HG03097 (cell line): ENCODE data around the gene ARL11.
"Not testable (repeated sequence)": the region's sequence is repeated elsewhere in the genome, so short reads cannot be mapped to it uniquely, and the experiment has no call there.

Experiments used
- ATAC-seq: cut with Tn5 transposase; IDR thresholded peaks from one replicate; pipeline ENCODE4 v1.9.1; 2021; ENCODE audit not compliant: unreplicated experiment, low FRiP score

Gene ARL11

DNA sequence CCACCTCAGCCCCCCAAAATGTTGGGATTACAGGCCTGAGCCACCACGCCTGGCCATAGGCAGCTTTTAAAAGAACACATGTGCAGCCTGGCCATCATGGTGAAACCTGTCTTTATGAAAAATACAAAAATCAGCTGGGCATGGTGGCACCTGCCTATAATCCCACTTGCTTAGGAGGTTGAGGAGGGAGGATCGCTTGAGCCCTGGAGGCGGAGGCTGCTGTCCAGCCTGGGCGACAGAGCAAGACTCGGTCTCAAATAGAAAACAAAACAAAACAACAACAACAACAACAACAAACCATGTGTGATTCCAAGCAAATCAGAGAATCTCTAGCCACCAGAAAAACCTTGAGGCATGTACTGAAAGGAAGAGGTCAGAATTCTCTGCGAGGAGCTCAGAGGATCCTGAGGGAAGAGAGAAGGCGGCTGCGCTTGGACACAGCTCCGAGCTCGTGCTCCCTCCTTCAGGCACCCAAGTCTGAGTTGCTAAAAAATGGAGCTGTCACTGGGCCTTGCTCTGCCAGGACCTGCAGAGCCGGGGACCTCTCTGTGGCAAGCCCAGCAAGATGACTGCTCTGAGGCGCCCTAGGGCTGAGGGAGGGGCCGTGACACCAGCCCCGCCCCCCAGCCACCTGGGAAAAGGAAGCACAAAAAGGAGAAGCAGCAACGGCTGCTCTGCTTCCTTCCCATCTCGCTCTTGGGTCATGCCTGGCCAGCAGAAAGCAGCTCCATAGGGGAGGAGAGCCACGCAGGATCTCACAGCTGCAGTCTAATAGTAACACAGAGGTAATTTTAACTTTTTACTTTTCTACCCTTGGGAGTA lies at the start of gene ARL11:
Gene ARL11 (plus strand): TSS at position 677 of the 822 bp plus-strand sequence. CDS start 1,941 bp downstream, outside the sequence.
- peak; percentile 76 for ATAC-seq

DNA sequence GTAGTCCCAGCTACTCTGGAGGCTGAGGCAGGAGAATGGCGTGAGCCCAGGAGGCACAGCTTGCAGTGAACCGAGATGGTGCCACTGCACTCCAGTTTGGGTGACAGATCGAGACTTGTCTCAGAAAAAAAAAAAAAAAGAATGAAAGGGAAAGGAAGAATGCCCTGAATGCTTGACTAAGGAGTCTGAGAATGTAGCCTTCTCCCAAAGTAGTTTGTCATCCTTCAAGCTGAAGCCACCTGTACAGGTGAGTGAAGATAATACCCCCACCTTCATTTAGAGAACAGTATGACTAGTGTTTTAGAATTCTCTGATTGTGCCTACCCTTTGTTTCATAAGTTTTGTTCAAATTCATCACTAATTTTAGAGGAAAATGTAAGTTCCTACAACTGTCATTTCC lies 48.8 kb upstream of the ARL11 start:
- no peak for ATAC-seq

- no peak for ATAC-seq
Observed at GRCh38 chr13:49580980-49581680, 47.2 kb upstream of the ARL11 start.

DNA sequence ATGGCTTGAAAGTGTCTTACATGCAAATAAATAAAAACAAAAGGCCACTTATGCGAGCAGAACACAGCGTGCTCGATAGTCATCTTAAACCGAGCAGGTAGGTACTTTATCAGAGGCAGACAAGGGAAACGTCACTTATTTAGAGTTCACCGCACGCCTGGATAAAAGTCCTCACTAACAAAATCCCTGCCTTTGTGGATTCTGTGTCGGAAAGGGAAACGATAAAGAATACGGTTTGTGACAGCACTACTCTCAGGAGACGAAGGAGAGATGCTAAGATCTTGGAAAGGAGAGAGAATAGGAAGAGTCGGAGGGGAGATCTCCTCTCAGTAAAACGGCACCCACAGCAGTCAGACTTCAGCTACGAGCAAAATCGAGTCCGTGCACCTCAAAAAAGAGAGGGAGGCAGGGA lies 43.5 kb upstream of the ARL11 start:
- ATAC-seq: peak; percentile 2

DNA sequence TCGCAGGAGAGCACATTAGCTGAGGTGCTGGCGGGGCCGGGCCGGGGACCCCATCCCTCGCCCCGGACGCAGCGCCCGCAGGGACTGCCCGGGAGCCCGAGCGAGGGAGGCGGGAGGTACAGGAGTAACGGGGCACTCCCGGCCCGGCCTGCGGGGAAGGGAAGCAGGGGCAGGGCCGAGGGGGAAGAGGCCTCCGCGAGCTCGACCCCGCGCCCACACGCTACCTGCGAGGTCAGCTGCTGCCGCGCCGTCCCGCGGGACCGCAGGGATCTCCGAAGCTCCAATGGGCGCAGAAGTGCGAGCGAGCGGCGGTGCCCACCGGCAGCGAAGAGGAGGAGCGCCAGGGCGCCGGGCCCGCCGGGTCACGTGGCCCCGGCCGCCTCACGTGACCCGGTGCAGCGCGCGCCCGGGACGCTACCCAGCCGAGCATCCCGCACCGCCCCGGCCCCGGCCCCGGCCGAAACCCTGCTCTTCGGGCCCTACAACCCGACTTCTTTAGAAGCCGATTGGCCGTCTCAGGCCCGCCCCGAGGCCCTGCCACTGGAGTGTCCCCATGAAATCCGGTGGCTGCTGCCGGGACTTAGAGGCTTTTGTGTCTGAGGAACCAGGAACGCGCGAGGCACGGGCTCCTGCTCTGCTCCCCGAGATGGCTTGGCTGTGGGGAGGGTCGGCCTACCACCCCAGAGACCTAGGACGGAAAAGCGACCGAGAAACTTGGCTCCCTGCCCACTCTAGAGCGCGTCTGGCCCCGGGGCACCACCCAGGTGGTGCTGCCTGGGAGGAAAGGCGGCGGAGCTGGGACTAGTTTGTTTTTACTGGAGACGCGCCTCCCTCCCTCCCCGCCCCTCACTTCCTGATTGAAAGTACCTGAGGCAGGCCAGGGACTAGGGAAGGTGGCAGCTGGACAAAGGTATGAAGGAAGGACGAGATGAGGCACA lies 42.8 kb upstream of the ARL11 start, which contains the start of gene RCBTB1:
Gene RCBTB1 (minus strand): TSS at position 339 of the 938 bp plus-strand sequence. CDS start 18,279 bp downstream, outside the sequence.
- ATAC-seq: peak; percentile 92

DNA sequence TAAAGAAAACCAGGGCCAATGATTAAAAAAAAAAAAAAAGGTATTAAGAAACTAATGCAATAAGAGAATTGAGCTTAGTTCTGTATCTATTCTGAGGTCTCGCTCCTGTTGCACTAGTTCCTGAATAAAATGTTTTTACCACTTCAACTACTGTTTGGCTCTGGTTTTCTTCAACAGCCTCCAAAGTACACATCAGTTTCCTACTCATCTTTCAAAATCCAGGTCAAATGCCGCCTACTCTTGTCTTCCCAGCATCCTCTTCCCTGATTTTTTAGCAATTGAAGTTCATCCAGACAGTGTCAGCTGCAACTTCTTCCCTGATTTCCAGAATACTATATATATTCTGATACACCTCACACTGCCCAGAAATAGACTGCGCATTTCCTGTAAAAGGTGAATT lies 41.6 kb upstream of the ARL11 start:
- ATAC-seq: no peak

GRCh38 chr13:49587311-49587847 lies 40.9 kb upstream of the ARL11 start:
- no peak for ATAC-seq

DNA sequence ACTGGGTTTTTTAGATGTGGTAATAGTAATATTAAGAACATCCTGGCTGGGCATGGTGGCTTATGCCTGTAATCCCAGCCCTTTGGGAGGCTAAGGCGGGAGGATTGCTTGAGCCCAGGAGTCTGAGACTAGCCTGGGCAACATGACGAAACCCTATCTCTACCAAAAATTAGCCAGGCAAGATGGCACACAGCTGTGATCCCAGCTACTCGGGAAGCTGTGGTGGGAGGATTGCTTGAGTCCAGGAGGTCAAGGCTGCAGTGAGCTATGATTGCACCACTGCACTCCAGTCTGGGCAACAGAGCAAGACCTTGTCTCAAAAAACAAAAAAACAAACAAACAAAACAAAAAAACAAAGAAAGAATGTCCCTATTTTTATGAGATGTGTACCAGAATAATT lies 37.6 kb upstream of the ARL11 start:
- not testable (repeated sequence) for ATAC-seq

DNA sequence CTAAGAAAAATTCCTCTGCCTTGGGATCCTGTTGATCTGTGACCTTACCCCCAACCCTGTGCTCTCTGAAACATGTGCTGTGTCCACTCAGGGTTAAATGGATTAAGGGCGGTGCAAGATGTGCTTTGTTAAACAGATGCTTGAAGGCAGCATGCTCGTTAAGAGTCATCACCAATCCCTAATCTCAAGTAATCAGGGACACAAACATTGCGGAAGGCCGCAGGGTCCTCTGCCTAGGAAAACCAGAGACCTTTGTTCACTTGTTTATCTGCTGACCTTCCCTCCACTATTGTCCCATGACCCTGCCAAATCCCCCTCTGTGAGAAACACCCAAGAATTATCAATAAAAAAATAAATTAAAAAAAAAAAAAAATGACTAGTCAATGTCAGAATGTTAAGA lies 34.4 kb upstream of the ARL11 start:
- not testable (repeated sequence) for ATAC-seq

- no peak for ATAC-seq
Observed at GRCh38 chr13:49594576-49594975, 33.7 kb upstream of the ARL11 start.

DNA sequence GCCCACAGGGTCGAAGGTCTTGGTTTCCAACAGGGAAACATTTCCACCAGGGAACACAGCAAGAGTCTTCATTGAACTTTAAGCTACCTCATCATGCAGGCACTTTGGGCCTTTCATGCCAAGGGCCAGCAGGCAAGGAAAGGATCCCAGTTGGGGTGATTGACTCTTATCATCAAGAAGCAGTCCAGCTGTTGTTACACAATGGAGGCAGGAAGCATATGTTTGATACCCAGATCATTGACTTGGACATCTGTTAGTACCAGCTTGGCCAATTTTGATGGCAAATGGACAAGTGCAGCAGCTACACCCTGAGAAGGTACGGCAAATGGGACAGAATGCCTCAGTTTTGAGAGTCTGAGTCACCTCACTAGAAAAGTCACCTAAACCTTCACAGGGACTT lies 32.1 kb upstream of the ARL11 start:
- no peak for ATAC-seq

GRCh38 chr13:49597043-49597641 lies 31.2 kb upstream of the ARL11 start:
- ATAC-seq: no peak

DNA sequence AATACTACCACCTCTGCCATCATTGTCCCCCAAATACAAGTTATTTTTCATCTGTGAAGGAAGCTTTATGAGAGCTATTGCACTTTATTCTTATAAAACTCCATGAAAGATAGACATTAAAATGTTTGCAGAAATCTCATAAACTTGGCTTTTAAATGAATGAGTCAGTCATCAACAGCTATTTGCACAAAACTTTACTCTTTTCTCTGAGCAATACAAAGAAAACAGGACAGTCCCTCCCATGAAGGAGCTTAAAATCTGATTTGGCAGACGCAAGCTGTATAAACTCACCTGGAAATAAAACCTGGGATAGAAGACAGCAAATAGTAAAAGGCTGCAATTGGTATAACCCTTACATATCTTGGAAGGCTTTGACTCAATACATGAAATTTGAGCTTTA lies 26.3 kb upstream of the ARL11 start:
- ATAC-seq: no peak

GRCh38 chr13:49602615-49603014 lies 25.7 kb upstream of the ARL11 start:
- ATAC-seq: not testable (repeated sequence)

DNA sequence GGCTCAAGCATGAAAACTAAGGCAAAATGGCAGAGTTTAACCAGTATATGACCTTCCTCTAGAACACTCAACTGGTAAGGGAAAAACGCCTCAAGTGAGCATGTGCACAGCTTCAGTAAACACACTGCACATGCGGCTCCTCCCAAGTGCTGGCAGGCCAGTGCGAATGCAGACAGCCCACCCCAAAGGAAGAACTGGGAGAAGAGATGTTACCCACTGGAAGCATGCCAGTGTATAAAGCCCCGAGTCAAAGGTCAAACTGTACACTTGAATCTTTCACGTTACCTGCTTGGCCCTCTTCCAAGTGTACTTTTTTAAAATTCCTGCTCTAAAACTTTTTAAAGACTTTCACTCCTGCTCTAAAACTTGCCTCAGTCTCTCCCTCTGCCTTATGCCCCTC lies 23.7 kb upstream of the ARL11 start:
- no peak for ATAC-seq

DNA sequence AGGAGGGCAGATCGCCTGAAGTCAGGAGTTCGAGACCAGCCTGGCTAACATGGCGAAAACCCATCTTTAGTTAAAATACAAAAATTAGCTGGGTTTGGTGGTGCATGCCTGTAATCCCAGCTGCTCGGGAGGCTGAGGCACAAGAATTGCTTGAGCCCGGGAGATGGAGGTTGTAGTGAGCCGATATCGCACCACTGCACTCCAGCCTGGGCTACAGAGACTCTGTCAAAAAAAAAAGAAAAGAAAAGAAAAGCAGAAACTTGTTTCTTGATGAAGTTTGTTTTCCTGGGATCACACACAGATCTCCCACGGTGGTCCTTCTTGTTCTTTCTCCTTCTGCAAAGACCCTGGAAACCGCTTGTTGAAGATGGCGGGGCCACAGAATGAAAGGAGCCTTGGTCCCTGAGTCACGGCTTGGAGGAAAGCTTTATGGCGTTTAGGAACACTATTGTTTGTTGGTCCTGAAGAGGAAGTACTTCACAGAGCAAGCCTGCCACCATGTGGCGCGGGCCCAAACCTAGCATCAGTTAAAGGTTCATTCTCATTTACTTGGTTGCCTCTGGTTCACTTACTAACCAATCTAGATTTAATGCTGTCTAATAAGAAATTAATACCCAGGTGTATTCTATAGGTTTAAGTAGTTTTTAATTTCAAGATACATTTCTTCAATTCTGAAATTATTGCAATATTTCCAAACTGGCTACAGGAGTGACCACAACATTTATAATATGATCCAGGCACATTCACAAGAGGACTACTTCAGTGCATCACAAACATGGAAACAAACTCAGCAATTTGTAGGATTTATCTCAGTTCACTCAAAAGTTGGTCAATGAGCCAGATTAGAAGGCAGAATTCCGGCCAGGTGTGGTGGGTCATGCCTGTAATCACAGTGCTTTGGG lies 21.3 kb upstream of the ARL11 start:
- peak; percentile 81 for ATAC-seq

- ATAC-seq: no peak
Observed at GRCh38 chr13:49607761-49608160, 20.5 kb upstream of the ARL11 start.

GRCh38 chr13:49608651-49609331 lies 19.5 kb upstream of the ARL11 start:
- ATAC-seq: no peak
